ENCODE data around the gene JMJD4.
"Not testable (repeated sequence)": the region's sequence is repeated elsewhere in the genome, so short reads cannot be mapped to it uniquely, and the experiment has no call there.

JMJD4 gene

DNA sequence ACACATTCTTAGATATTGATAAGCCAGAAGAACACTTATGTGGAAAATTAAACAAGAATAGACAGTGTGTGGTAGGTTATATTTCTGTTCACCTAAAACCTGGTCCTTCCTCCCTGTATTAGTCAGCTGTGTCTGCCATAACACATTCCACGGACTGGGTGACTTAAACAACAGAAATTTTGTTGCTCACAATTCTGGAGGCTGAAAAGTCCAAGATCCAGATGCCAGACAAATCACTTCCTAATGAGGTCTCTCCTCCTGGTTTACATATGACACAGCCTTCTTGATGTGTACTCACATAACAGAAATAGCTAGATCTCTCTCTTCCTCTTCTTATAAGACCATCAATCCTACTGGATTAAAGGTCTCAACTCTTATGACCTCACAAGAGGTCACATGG is 25.7 kb downstream of the JMJD4 start:
- Mint-ChIP-seq H3K27me3 (no peaks in the 10 kb centered on the region), H3K4me1 (peaks cover 11% of the 10 kb centered on the region), H3K4me3 (no peak overlapping the region), H3K27ac (no peak overlapping the region), H3K9me3 (peaks cover 24 to 28% of the 10 kb centered on the region in 2 donors)
- DNase-seq (no peak), ATAC-seq (no peak)

DNA sequence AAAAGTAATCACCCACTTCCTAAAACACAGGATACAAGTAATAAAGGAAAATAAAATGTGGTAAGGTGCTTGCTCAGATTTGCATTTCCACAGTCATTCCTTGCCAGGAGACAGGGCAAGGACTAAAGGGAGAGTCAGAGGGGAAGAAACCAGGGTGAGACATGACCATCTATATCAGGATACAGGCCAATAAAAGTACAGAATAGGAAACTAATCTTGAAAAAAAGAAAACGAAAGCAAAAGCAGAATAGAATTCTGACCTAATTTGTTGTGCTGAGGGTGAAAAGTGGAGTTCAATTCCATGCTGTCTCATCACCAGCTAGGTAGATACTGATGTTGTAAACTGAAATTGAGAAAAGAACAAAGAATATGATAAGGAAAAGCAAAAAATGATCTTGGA is 27.3 kb downstream of the JMJD4 start:
- peak; percentile 58 for ATAC-seq
- Mint-ChIP-seq H3K27ac (no peak overlapping the region), H3K9me3 (peaks cover 31 to 33% of the 10 kb centered on the region in 2 donors), H3K4me1 (peaks cover 11% of the 10 kb centered on the region), H3K4me3 (no peak overlapping the region), H3K27me3 (no peaks in the 10 kb centered on the region)
- DNase-seq: no peak

GRCh38 chr1:227701631-227702030 is 33.5 kb downstream of the JMJD4 start:
- DNase-seq, H3K4me3 Mint-ChIP-seq, H3K27me3 Mint-ChIP-seq, ATAC-seq, H3K4me1 Mint-ChIP-seq, H3K27ac Mint-ChIP-seq: not testable (repeated sequence)
- H3K9me3 Mint-ChIP-seq: peaks cover 55 to 57% of the 10 kb centered on the region in 2 donors

GRCh38 chr1:227697321-227697864 is 37.7 kb downstream of the JMJD4 start:
- H3K27me3 Mint-ChIP-seq: no peaks in the 10 kb centered on the region
- no peak overlapping the region for H3K4me3 Mint-ChIP-seq
- ATAC-seq (no peak), DNase-seq (no peak)
- peaks cover 53 to 55% of the 10 kb centered on the region in 2 donors for H3K9me3 Mint-ChIP-seq
- no peak overlapping the region for H3K27ac Mint-ChIP-seq
- no peaks in the 10 kb centered on the region for H3K4me1 Mint-ChIP-seq

DNA sequence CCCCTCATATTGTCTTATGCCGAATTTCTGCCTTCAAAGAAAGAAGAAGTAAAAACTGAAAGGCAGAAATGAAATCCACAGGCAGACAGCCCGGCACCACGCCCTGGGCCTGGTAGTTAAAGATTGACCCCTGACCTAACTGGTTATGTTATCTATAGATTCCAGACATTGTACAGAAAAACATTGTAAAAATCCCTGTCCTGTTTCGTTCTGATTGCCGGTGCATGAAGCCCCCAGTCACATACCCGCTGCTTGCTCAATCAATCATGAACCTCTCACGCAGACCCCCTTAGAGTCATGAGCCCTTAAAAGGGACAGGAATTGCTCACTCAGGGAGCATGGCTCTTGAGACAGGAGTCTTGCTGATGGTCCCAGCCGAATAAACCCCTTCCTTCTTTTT is 49.3 kb downstream of the JMJD4 start:
- DNase-seq (no peak), ATAC-seq (no peak)
- H3K4me1 Mint-ChIP-seq: no peaks in the 10 kb centered on the region
- H3K27me3 Mint-ChIP-seq: no peaks in the 10 kb centered on the region
- H3K9me3 Mint-ChIP-seq: peaks cover 24 to 65% of the 10 kb centered on the region in 2 donors
- no peak overlapping the region for H3K27ac Mint-ChIP-seq
- H3K4me3 Mint-ChIP-seq: no peak overlapping the region

Measured in stimulated activated naive CD8-positive, alpha-beta T cell treated with anti-CD3 and anti-CD28 coated beads, Interleukin-15, amount 100 ng/mL, for 72 hours (primary cell).